Stimulated activated CD4-positive, alpha-beta T cell treated with anti-CD3 and anti-CD28 coated beads, TNF-alpha, amount 100 ng/mL, for 24 hours (primary cell): Measurements from ENCODE around the gene EAPP.
"Not testable (repeated sequence)": the region's sequence is repeated elsewhere in the genome, so short reads cannot be mapped to it uniquely, and the experiment has no call there.

ENCODE experiments used
- DNase-seq, 3 experiments: peaks; one replicate each; pipeline ENCODE4 v3.0.0-alpha.2; 2020; ENCODE audit warnings: low read depth in 3 of 3

Gene EAPP

GRCh38 chr14:34538096-34538495 is 1.4 kb downstream of the EAPP start:
- DNase-seq = not testable (repeated sequence)

- no peak for DNase-seq
Measured at GRCh38 chr14:34537677-34538009, 1.9 kb downstream of the EAPP start.

GRCh38 chr14:34536951-34537676 is 2.4 kb downstream of the EAPP start:
- DNase-seq = no peak

GRCh38 chr14:34527591-34527990 is 11.9 kb downstream of the EAPP start:
- no peak for DNase-seq

- not testable (repeated sequence) for DNase-seq
Measured at GRCh38 chr14:34524216-34524615, 15.3 kb downstream of the EAPP start.

- DNase-seq = no peak
Measured at GRCh38 chr14:34522496-34522895, 17.0 kb downstream of the EAPP start.

GRCh38 chr14:34521071-34521470 is 18.4 kb downstream of the EAPP start:
- not testable (repeated sequence) for DNase-seq

- not testable (repeated sequence) for DNase-seq
Measured at GRCh38 chr14:34520304-34520970, 19.1 kb downstream of the EAPP start.

GRCh38 chr14:34507884-34508283 is 31.6 kb downstream of the EAPP start:
- no peak for DNase-seq

- DNase-seq = no peak
Measured at GRCh38 chr14:34507459-34507858, 32.0 kb downstream of the EAPP start.

- DNase-seq = not testable (repeated sequence)
Measured at GRCh38 chr14:34505124-34505491, 34.4 kb downstream of the EAPP start.

- DNase-seq = not testable (repeated sequence)
Measured at GRCh38 chr14:34504027-34504426, 35.5 kb downstream of the EAPP start.

GRCh38 chr14:34502545-34503225 is 36.8 kb downstream of the EAPP start:
- DNase-seq = no peak

- no peak for DNase-seq
Measured at GRCh38 chr14:34502001-34502400, 37.5 kb downstream of the EAPP start.

- no peak for DNase-seq
Measured at GRCh38 chr14:34501004-34501580, 38.4 kb downstream of the EAPP start.

- peak in 1 of 3 experiments; percentile 3 for DNase-seq
Measured at GRCh38 chr14:34498684-34499412, 40.7 kb downstream of the EAPP start.

GRCh38 chr14:34496679-34497513 is 42.6 kb downstream of the EAPP start:
- no peak for DNase-seq

- no peak for DNase-seq
Measured at GRCh38 chr14:34496007-34496678, 43.4 kb downstream of the EAPP start.

GRCh38 chr14:34489324-34489723 is 50.2 kb downstream of the EAPP start:
- no peak for DNase-seq

- no peak for DNase-seq
Measured at GRCh38 chr14:34488528-34488927, 51.0 kb downstream of the EAPP start.
